ENCODE results near the gene APLNR. TPM values are rescaled to one million over a fixed set of nuclear protein-coding genes. Genes with fewer than 3 reads are reported as not detected.

The APLNR gene
- total RNA-seq, 2 experiments from 2014 or later: not detected

DNA sequence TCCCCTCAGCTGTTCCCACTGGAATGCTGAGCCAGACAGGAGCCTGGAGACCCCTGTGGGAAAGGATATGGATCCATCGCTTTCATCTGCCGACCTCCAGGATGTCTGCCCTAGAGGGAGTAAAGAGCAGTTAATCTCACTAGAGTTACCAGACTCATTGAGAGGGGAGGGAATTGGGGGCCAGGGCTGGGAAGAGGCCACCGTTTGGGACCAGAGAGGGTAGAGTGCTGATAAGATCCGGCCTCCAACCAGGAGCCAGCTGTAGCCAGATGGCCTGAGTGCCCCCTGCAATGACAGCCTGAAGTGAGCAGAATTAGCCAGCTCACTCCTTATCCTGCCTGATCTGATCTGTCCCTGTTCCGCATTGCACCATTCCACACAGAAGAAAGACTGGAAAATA lies 3.7 kb upstream of the APLNR start:
- Mint-ChIP-seq H3K36me3 (no peaks in the 10 kb centered on the region), H3K9me3 (no peaks in the 10 kb centered on the region), H3K27ac (no peak overlapping the region), H3K4me1 (peaks cover 18% of the 10 kb centered on the region), H3K27me3 (peaks cover 30% of the 10 kb centered on the region), H3K4me3 (no peak overlapping the region)
- ATAC-seq (ENCODE audit: low read depth) (no peak), DNase-seq (no peak)
- POLR2A ChIA-PET: no interaction called here

DNA sequence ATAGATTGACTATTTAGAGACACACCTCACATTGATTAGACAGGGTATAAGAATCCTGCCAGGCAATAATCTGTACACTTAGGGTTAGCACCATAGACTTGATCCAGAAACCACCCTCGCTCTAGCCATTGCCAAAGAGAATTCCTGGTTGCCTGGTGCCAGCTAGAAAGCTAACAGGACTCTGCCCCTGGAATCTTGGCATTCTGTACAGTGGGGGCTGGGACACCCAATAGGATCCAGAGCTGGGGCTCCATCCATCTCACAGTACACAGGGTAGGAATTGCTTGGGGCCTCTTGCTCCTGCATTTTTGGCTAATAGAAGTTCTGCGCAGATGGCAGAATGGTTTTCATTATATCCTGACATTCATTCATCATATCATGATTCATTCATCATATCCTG lies 3.0 kb upstream of the APLNR start:
- Mint-ChIP-seq H3K27ac (no peak overlapping the region), H3K4me3 (no peak overlapping the region)
- no peak for ATAC-seq (ENCODE audit: low read depth)

DNA sequence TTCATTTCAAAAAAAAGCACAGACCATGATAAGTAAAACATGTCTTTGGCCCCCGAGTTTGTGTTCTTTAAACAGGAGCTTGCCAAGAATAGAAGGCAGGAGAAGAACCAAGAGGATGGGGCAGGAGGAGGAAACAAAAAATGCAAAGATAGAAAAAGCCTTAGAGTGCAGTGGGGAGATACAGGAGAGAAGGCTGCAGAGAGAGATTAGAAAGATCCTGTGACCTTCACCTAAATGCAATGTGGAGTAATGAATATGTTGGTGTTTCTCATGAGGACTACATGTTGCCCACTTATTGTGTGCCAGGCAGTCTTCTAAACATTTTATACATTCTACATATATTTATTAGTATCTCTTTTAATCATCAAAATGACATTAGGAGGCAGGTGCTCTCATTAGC lies 2.3 kb upstream of the APLNR start:
- POLR2A ChIA-PET: no interaction called here
- ATAC-seq (ENCODE audit: low read depth) (no peak), DNase-seq (no peak)
- H3K36me3 Mint-ChIP-seq: no peaks in the 10 kb centered on the region
- H3K4me3 Mint-ChIP-seq: no peak overlapping the region
- peaks cover 7% of the 10 kb centered on the region for H3K4me1 Mint-ChIP-seq
- peaks cover 42% of the 10 kb centered on the region for H3K27me3 Mint-ChIP-seq
- H3K9me3 Mint-ChIP-seq: no peaks in the 10 kb centered on the region
- H3K27ac Mint-ChIP-seq: no peak overlapping the region

More for the DNA sequence above, 3.0 kb upstream of the APLNR start:
- POLR2A ChIA-PET: no interaction called here
- DNase-seq: no peak
- H3K27me3 Mint-ChIP-seq: peaks cover 36% of the 10 kb centered on the region
- peaks cover 13% of the 10 kb centered on the region for H3K4me1 Mint-ChIP-seq
- H3K9me3 Mint-ChIP-seq: no peaks in the 10 kb centered on the region
- no peaks in the 10 kb centered on the region for H3K36me3 Mint-ChIP-seq

DNA sequence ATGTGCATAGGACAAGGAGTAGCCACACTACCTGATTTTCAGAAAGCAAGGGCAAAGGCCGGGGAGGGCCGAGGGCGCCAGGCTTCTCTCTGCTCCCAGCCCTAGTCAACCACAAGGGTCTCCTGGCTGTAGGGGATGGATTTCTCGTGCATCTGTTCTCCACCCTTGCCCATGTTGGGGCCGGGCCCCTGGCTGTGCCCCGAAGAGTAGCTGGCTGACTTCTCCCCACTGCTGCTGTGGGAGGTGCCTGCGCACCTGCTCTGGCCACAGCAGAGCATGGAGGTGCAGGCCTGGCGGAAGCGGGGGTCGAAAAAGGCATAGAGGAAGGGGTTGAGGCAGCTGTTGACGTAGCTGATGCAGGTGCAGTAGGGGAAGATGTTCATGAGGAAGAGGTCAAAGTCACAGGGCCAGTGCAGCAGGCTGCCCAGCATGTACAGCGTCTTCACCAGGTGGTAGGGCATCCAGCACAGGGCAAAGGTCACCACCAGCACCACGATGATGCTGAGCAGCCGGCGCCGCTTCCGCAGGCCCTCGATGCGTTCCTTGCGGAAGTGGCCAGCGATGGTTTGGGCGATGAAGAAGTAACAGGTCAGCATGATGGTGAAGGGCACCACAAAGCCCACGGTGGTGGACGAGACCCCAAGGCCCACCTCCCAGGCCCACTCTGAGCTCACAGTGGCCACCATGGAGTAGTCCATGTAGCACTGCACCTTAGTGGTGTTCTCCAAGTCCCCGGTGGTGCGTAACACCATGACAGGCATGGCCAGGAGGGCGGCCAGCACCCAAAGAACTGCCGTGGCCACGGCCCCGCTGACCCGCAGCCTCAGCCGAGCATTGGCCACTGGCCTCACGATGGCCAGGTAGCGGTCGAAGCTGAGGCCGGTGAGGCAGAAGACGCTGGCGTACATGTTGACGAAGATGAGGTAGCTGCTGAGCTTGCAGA lies 1.0 kb downstream of the APLNR start:
- POLR2A ChIA-PET: no interaction called here
- Mint-ChIP-seq H3K4me1 (peaks cover 7% of the 10 kb centered on the region), H3K27me3 (peaks cover 67% of the 10 kb centered on the region), H3K27ac (no peak overlapping the region), H3K4me3 (no peak overlapping the region), H3K9me3 (no peaks in the 10 kb centered on the region), H3K36me3 (no peaks in the 10 kb centered on the region)
- ATAC-seq (ENCODE audit: low read depth) (no peak), DNase-seq (no peak)

DNA sequence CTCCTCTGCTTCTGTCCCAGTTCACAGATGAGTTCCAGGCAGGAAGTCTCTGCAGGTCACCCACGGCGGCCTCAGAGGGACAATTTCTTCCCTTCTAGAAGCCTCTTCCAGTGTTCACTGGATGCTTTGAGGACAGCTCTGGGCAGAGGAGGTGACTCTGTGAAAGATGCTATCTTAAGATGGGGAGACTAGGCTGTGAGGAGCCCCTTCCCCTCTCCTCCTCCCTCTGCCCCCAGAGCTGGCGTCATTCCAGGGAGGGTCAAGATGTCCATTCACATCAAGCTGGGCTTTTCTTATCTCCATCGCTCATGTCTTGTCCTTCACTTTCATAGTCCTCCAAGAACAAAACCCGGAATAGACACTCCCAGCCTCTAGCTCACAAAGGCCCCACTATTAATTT lies 3.3 kb downstream of the APLNR start:
- peaks cover 7% of the 10 kb centered on the region for H3K4me1 Mint-ChIP-seq
- no peaks in the 10 kb centered on the region for H3K9me3 Mint-ChIP-seq
- POLR2A ChIA-PET: no interaction called here
- no peak overlapping the region for H3K4me3 Mint-ChIP-seq
- no peaks in the 10 kb centered on the region for H3K36me3 Mint-ChIP-seq
- H3K27me3 Mint-ChIP-seq: peaks cover 77% of the 10 kb centered on the region
- ATAC-seq (ENCODE audit: low read depth): no peak
- H3K27ac Mint-ChIP-seq: no peak overlapping the region
- DNase-seq: no peak

DNA sequence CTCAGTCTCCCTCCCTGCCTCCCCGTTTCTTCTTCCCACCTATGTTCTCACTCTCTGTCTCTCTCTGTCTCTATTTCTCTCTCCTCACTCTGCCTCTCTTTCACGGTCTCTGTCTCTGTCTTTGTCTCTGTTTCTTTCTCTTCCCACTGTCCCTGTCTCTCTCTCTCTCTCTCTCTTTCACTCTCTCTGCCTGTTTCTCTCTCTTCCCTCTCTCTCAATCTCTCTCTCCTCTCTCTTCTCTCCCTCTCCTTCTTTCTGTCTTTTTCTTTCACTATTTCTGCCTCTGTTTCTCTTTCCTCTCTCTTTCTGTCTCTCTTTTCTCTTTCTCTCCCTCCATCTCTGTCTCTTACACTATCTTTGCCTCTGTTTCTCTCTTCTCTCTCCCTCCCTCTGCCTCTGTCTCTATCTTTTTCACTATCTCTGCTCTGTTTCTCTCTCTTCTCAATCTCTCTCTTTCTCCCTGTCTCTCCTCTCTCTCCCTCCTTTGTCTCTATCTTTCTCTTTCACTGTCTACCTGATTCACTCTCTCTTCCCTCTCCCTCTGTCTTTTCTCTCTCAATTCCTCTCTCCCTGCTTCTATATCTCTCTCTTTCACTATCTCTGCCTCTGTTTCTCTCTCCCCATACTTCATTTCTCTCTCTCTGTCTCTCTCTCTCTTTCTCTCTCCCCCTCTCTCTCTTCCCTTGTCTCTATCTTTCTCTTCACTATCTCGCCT lies 5.4 kb downstream of the APLNR start:
- POLR2A ChIA-PET: no interaction called here

DNA sequence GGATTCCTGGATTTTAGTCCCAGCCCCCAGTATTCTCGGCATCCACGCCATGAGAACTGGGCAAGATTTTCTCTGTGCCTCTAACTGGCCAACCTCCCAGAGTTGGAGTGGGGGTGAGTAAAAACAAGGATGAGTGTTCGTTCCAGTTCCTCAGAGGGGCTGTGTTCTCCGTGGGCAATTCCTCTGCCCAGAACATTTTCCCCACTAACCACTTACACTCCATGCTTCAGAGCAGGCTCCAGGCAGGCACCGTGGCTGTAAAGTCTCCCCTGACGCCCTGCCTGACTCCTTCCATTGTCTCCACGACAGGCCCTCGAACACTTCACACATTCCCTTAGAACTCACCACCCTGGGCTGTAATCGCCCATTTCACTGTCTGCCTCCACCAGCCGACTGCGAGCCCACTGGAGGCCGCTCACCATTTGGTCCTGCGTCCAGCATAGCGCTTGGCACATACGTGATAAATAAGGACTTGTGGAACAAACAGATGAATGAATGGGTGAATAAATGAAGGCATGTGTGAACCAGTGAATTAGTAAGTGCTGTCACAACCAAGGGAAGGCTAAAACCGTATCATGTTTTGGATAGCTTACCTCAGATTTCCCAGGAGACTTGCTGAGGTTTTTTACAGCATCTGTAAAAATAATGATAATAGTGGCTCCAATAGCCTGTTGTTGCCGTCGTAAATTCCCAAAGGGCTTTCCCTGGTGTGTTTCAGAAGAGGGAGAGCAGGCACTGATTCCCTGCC lies 6.1 kb downstream of the APLNR start:
- POLR2A ChIA-PET: no interaction called here
- DNase-seq (no peak), ATAC-seq (ENCODE audit: low read depth) (no peak)
- Mint-ChIP-seq H3K27me3 (peaks cover 61% of the 10 kb centered on the region), H3K27ac (no peak overlapping the region), H3K4me3 (no peak overlapping the region), H3K9me3 (no peaks in the 10 kb centered on the region), H3K4me1 (no peaks in the 10 kb centered on the region), H3K36me3 (no peaks in the 10 kb centered on the region)

More for the DNA sequence above, 5.4 kb downstream of the APLNR start:
- peaks cover 67% of the 10 kb centered on the region for H3K27me3 Mint-ChIP-seq
- no peaks in the 10 kb centered on the region for H3K4me1 Mint-ChIP-seq
- ATAC-seq (ENCODE audit: low read depth) (no peak), DNase-seq (no peak)
- H3K9me3 Mint-ChIP-seq: no peaks in the 10 kb centered on the region
- no peaks in the 10 kb centered on the region for H3K36me3 Mint-ChIP-seq
- no peak overlapping the region for H3K4me3 Mint-ChIP-seq
- no peak overlapping the region for H3K27ac Mint-ChIP-seq

DNA sequence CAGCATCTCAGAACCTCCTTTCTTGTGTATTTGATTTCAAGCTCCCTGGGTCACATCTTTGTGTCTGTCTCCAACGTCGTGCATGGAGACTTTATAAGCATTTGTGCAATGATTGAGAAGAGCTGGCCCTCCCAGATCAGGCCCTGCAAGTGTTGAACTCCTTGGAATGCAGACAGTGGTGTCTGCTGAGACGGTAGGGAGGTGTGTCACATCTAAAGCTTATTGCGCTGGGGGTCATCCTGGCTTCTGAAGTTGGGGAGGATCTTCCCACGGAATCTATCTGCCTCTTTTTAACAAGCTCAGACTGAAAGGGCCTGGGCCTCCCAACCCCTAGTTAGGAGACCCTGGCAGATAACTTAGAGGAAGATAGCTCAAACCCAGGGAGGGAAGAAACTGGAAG lies 6.7 kb downstream of the APLNR start:
- ATAC-seq (ENCODE audit: low read depth): no peak
- H3K27ac Mint-ChIP-seq: no peak overlapping the region
- H3K9me3 Mint-ChIP-seq: no peaks in the 10 kb centered on the region
- no peak overlapping the region for H3K4me3 Mint-ChIP-seq
- H3K4me1 Mint-ChIP-seq: no peaks in the 10 kb centered on the region
- DNase-seq: no peak
- no peaks in the 10 kb centered on the region for H3K36me3 Mint-ChIP-seq
- POLR2A ChIA-PET: no interaction called here
- H3K27me3 Mint-ChIP-seq: peaks cover 55% of the 10 kb centered on the region

DNA sequence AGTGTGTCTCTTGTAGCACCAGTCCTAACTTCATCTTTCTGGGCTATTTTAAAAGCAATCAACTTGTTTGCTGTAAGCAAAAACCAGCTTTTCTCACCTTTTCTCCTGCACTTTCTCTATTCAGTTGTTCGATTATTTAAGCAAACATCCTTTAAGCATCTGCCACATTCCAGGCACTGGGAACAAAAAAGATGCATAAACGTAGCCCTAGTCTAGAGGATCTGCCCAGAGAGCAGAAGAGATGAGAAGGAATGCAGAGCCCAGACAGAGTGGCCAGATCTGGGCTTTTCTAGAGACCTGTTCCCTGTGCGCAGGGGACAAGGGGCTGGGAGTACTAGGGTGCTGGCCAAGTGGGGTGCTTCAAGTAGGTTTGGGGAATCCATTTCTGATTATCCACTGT lies 8.4 kb downstream of the APLNR start:
- ATAC-seq (ENCODE audit: low read depth): no peak
- H3K27ac Mint-ChIP-seq: no peak overlapping the region

DNA sequence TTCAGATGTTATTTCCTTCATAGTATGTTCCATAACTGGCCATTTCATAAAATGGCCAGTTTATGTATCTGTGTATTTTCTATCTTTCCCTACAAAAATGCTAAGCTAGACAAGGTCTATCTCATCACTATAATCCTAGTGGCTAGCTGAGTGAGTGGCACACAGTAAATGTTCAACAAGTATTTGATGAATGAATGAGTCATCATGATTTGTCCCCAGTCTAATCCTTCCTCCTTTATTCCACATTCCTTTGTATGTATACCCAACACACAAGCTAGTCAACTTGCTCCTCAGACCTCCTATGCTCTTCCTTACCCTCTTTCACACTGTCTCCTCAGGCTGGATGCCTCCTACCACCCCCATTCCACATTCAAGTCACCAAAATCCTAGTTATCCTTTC lies 12.5 kb downstream of the APLNR start:
- ATAC-seq (ENCODE audit: low read depth): no peak
- Mint-ChIP-seq H3K4me1 (no peaks in the 10 kb centered on the region), H3K36me3 (no peaks in the 10 kb centered on the region), H3K27me3 (peaks cover 6% of the 10 kb centered on the region), H3K9me3 (no peaks in the 10 kb centered on the region), H3K4me3 (no peak overlapping the region), H3K27ac (no peak overlapping the region)
- POLR2A ChIA-PET: no interaction called here
- no peak for DNase-seq

More for the DNA sequence above, 8.4 kb downstream of the APLNR start:
- no peak for DNase-seq
- Mint-ChIP-seq H3K27me3 (peaks cover 41% of the 10 kb centered on the region), H3K4me3 (no peak overlapping the region), H3K9me3 (no peaks in the 10 kb centered on the region), H3K36me3 (no peaks in the 10 kb centered on the region), H3K4me1 (no peaks in the 10 kb centered on the region)
- POLR2A ChIA-PET: no interaction called here

DNA sequence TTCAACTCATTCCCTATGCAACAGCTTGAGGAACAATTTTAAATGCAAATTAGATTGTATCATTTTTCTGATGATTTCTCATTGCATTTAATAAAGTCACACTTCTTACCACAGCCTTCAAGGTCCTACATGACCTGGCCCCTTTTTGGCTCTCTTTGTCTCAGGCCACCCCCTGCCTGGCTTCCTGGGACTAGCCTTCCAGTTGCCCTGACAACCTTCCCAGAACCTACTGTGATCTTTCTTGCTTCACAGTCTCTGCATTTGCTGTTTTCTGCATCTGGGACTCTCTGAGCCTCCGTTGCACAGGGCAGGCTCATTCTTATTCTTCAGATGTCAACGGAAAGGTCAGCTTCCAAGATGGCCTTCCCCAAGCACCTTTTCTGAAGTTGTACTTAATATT lies 12.9 kb downstream of the APLNR start:
- ATAC-seq (ENCODE audit: low read depth) (no peak), DNase-seq (no peak)
- Mint-ChIP-seq H3K4me1 (no peaks in the 10 kb centered on the region), H3K4me3 (no peak overlapping the region), H3K27ac (no peak overlapping the region), H3K36me3 (no peaks in the 10 kb centered on the region), H3K27me3 (peaks cover 7% of the 10 kb centered on the region), H3K9me3 (no peaks in the 10 kb centered on the region)
- POLR2A ChIA-PET: no interaction called here

DNA sequence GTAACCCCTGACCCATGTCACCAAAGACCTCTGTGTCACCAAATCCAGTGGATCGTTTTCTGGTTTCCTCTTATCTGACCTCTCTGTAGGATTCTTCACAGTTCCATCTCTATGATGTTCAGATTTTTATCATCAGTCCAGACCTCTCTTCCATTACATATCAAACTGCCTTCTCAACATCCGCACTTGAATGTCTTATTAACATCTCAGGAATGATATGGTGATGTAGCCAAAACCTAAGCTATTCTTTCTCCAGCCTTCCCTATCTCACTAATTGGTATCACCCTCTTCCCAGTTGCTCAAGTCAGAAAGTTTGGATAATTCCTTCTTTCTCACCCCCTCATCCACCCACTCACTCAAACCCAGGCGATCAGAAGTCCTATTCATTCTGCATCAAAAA lies 13.4 kb downstream of the APLNR start:
- DNase-seq: no peak
- Mint-ChIP-seq H3K27ac (no peak overlapping the region), H3K36me3 (no peaks in the 10 kb centered on the region), H3K4me1 (no peaks in the 10 kb centered on the region), H3K9me3 (no peaks in the 10 kb centered on the region), H3K27me3 (peaks cover 5% of the 10 kb centered on the region), H3K4me3 (no peak overlapping the region)
- no peak for ATAC-seq (ENCODE audit: low read depth)
- POLR2A ChIA-PET: no interaction called here

DNA sequence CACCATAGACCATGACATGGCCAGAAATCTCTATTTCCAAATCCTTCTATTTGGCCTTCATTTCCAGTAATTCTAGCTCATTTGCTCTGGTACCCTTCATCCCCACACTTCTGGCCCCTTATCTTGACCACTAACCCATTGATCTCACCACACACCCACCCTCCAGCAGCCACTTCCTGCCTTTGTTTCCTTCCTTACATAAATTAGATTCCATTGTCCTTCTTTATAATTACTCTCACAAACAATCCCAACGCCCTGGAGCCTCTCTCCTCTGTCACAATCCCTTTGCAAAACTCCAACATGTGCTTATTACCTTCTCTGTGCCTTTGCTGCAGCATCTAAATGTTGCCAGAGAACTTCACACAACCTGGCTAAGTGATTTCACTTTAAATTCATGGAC lies 14.8 kb downstream of the APLNR start:
- DNase-seq (no peak), ATAC-seq (ENCODE audit: low read depth) (no peak)
- no peaks in the 10 kb centered on the region for H3K9me3 Mint-ChIP-seq
- POLR2A ChIA-PET: no interaction called here
- no peaks in the 10 kb centered on the region for H3K36me3 Mint-ChIP-seq
- no peaks in the 10 kb centered on the region for H3K4me1 Mint-ChIP-seq
- H3K27me3 Mint-ChIP-seq: peaks cover 8% of the 10 kb centered on the region
- H3K4me3 Mint-ChIP-seq: no peak overlapping the region
- no peak overlapping the region for H3K27ac Mint-ChIP-seq

Measured in activated naive CD8-positive, alpha-beta T cell treated with anti-CD3 and anti-CD28 coated beads, Interleukin-2, amount 10 ng/mL, durations not matched to agents 7 days and 5 days (primary cell).